Loucy (cell line): Measurements from ENCODE around the gene RAD23A.

Source experiments
- H2AFZ ChIP-seq: fragments of 200-600 bp; sonication (generic); 2 replicates; pipeline ENCODE4 v1.6.0; 2016; ENCODE audit warnings: antibody characterized with exemption, mild to moderate bottlenecking, low read length, moderate library complexity
- H3F3A ChIP-seq: fragments of 200-600 bp; 2 replicates; pipeline ENCODE4 v1.6.0; 2016; ENCODE audit warnings: antibody characterized with exemption, low read depth, mild to moderate bottlenecking
- H3K27me3 ChIP-seq: fragments of 200-600 bp; sonication (generic); 2 replicates; pipeline ENCODE4 v1.6.1; 2014; ENCODE audit warnings: low read length, mild to moderate bottlenecking; ENCODE audit not compliant: insufficient read depth, poor library complexity, severe bottlenecking
- H3K36me3 ChIP-seq: fragments of 200-600 bp; sonication (generic); 2 replicates; pipeline ENCODE4 v1.6.1; 2016; ENCODE audit warnings: low read length; ENCODE audit not compliant: insufficient read depth
- H3K4me1 ChIP-seq: fragments of 200-600 bp; sonication (generic); 2 replicates; pipeline ENCODE4 v1.5.1; 2014; ENCODE audit warnings: low read length, mild to moderate bottlenecking; ENCODE audit not compliant: insufficient read depth, poor library complexity, severe bottlenecking
- H3K4me2 ChIP-seq: fragments of 200-600 bp; sonication (generic); 2 replicates; pipeline ENCODE4 v1.6.0; 2014; ENCODE audit warnings: antibody characterized with exemption, low read length, low read depth, mild to moderate bottlenecking; ENCODE audit not compliant: poor library complexity, severe bottlenecking
- H3K4me3 ChIP-seq: fragments of 200-600 bp; sonication (generic); 2 replicates; pipeline ENCODE4 v1.5.1; 2014; ENCODE audit warnings: low read length, mild to moderate bottlenecking, mixed read lengths; ENCODE audit not compliant: poor library complexity, severe bottlenecking
- H3K79me2 ChIP-seq: fragments of 200-600 bp; sonication (generic); 2 replicates; pipeline ENCODE4 v1.6.1; 2014; ENCODE audit warnings: low read length; ENCODE audit not compliant: insufficient read depth
- H3K9ac ChIP-seq: fragments of 200-600 bp; sonication (generic); 2 replicates; pipeline ENCODE4 v1.6.0; 2014; ENCODE audit warnings: mild to moderate bottlenecking, low read depth, low read length, moderate library complexity; ENCODE audit not compliant: poor library complexity, severe bottlenecking
- H3K9me2 ChIP-seq: fragments of 200-600 bp; sonication (generic); replicated peaks from 2 replicates; pipeline ENCODE4 v1.6.1; 2016; ENCODE audit warnings: low read depth, low read length, mixed read lengths
- H3K9me3 ChIP-seq: fragments of 200-600 bp; sonication (generic); 2 replicates; pipeline ENCODE4 v1.6.1; 2014; ENCODE audit warnings: mild to moderate bottlenecking, antibody characterized with exemption, low read length, low read depth; ENCODE audit not compliant: insufficient read depth
- H4K20me1 ChIP-seq: fragments of 200-600 bp; sonication (generic); 2 replicates; pipeline ENCODE4 v1.6.0; 2014; ENCODE audit warnings: antibody characterized with exemption, low read length, mild to moderate bottlenecking; ENCODE audit not compliant: insufficient read depth, poor library complexity, severe bottlenecking
- EZH2phosphoT487 ChIP-seq: fragments of 200-600 bp; IDR thresholded peaks from 2 replicates; pipeline ENCODE4 v1.6.1; 2018; ENCODE audit warnings: antibody characterized with exemption, mild to moderate bottlenecking, moderate library complexity, borderline replicate concordance
- TF ChIP-seq, protein P1 (sequence below): fragments of 200-600 bp; sonication (generic); conservative IDR thresholded peaks from 2 replicates; pipeline ENCODE4 v1.5.1; 2014; ENCODE audit warnings: mild to moderate bottlenecking, antibody characterized with exemption, low read length

The RAD23A gene

DNA sequence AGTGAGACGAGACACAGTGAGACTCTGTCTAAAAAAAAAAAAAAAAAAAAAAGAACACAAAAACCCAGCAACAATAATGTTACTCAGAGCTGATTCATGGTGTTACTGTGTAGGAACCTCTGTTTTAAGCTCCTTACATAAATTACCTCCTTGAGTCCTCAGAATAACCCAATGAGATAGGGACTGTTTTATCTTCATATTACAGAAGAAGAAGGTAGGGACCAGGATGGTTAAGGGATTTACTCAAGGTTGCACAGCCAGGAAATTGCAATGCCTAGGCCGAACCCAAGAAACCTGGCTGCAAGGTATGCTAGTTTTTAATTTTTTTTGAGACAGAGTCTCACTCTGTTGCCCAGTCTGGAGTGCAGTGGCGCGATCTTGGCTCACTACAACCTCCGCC is 22.2 kb downstream of the RAD23A start:
- Histone ChIP-seq H3F3A (no peaks in the 10 kb centered on the region), H3K27me3 (no peaks in the 10 kb centered on the region), H3K9me2 (no peaks in the 10 kb centered on the region), H3K4me3 (no peak overlapping the region), H3K36me3 (no peaks in the 10 kb centered on the region), H3K9ac (no peak overlapping the region), H3K4me1 (peaks cover 9% of the 10 kb centered on the region), H3K4me2 (no peak overlapping the region), H3K9me3 (no peaks in the 10 kb centered on the region), H3K79me2 (no peaks in the 10 kb centered on the region), H4K20me1 (no peaks in the 10 kb centered on the region), H2AFZ (no peak overlapping the region)
- TF ChIP-seq, protein P1, sequence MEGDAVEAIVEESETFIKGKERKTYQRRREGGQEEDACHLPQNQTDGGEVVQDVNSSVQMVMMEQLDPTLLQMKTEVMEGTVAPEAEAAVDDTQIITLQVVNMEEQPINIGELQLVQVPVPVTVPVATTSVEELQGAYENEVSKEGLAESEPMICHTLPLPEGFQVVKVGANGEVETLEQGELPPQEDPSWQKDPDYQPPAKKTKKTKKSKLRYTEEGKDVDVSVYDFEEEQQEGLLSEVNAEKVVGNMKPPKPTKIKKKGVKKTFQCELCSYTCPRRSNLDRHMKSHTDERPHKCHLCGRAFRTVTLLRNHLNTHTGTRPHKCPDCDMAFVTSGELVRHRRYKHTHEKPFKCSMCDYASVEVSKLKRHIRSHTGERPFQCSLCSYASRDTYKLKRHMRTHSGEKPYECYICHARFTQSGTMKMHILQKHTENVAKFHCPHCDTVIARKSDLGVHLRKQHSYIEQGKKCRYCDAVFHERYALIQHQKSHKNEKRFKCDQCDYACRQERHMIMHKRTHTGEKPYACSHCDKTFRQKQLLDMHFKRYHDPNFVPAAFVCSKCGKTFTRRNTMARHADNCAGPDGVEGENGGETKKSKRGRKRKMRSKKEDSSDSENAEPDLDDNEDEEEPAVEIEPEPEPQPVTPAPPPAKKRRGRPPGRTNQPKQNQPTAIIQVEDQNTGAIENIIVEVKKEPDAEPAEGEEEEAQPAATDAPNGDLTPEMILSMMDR, result no peak
- TF ChIP-seq EZH2phosphoT487, result no peak

DNA sequence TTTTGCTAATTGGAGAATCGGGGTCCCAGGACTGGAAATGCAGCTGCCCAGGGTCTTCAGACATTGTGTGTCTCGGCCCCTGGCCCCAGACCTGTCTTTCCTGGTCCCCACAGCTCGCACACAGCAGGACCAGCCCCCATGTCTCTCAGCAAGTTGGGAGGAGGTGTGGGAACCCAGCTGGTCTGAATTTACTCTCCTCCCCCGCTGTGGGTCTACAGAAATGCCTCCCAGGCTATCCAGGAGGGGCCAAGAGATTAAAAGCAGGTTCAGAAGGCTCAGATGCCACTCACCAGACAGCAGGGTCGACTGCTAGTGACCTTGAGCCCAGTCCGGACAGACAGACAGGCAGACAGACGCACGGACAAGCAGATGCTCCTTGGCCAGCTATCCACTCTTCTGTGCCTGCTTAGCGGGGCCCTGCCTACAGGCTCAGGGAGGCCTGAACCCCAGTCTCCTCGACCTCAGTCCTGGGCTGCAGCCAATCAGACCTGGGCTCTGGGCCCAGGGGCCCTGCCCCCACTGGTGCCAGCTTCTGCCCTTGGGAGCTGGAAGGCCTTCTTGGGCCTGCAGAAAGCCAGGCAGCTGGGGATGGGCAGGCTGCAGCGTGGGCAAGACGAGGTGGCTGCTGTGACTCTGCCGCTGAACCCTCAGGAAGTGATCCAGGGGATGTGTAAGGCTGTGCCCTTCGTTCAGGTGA is 23.8 kb downstream of the RAD23A start, which contains the start of gene DAND5:
Gene DAND5, plus strand, starts transcription at position 285 of the 697 bp plus-strand sequence. Its CDS starts 85 bp downstream, at position 370.
- Histone ChIP-seq H3K4me3 (no peak within 1 kb of the TSS), H3K4me1 (peaks cover 9% of the 10 kb centered on the region), H3F3A (no peaks in the 10 kb centered on the region), H3K4me2 (no peak within 1 kb of the TSS), H3K9ac (no peak within 1 kb of the TSS), H3K79me2 (no peaks in the 10 kb centered on the region), H3K36me3 (no peaks in the 10 kb centered on the region), H3K9me2 (no peaks in the 10 kb centered on the region), H4K20me1 (no peaks in the 10 kb centered on the region), H3K9me3 (no peaks in the 10 kb centered on the region), H3K27me3 (no peaks in the 10 kb centered on the region), H2AFZ (no peak within 1 kb of the TSS)
- TF ChIP-seq, protein P1, result no peak

DNA sequence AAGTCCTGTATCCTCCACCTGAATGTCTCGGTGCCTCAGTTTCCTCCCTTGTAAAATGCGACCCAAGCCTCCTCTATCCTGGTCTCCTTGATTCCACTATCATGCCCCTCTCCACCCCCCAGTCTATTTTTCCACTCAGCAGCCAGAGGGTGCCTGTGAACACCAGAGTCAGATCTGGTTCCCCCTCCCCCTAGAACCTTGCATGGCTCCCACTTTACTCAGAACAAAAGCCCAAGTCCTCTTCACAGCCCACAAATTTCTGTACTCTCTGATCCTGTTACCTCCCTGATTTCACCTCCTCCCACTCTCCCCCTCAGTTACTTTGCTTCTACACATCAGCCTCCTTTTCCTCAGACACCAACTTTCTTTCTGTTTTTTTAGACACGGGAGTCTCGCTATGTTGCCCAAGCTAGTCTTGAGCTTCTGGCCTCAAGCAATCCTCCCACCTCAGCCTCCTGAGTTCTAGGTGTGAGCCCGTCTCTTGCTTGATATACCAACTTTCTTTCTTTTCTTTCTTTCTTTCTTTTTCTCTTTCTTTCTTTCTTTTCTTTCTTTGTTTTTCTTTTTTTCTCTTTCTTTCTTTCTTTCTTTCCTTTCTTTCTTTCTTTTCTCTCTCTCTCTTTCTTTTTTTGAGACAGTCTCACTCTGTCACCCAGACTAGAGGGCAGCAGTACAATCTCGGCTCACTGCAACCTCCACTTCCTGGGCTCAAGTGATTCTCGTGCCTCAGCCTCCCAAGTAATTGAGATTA is 24.6 kb downstream of the RAD23A start:
- H2AFZ ChIP-seq, result no peak overlapping the region
- no peaks in the 10 kb centered on the region for H3K79me2 ChIP-seq
- H3K9ac ChIP-seq, result no peak overlapping the region
- H3K4me2 ChIP-seq, result no peak overlapping the region
- H3K4me1 ChIP-seq, result peaks cover 6% of the 10 kb centered on the region
- H3K9me3 ChIP-seq, result no peaks in the 10 kb centered on the region
- no peaks in the 10 kb centered on the region for H3K36me3 ChIP-seq
- H4K20me1 ChIP-seq, result no peaks in the 10 kb centered on the region
- H3F3A ChIP-seq, result no peaks in the 10 kb centered on the region
- no peaks in the 10 kb centered on the region for H3K9me2 ChIP-seq
- H3K4me3 ChIP-seq, result no peak overlapping the region
- H3K27me3 ChIP-seq, result no peaks in the 10 kb centered on the region
- TF ChIP-seq, protein P1, result no peak
- TF ChIP-seq EZH2phosphoT487, result no peak
